ENCODE measurements around the gene RAPH1.

RAPH1 gene

DNA sequence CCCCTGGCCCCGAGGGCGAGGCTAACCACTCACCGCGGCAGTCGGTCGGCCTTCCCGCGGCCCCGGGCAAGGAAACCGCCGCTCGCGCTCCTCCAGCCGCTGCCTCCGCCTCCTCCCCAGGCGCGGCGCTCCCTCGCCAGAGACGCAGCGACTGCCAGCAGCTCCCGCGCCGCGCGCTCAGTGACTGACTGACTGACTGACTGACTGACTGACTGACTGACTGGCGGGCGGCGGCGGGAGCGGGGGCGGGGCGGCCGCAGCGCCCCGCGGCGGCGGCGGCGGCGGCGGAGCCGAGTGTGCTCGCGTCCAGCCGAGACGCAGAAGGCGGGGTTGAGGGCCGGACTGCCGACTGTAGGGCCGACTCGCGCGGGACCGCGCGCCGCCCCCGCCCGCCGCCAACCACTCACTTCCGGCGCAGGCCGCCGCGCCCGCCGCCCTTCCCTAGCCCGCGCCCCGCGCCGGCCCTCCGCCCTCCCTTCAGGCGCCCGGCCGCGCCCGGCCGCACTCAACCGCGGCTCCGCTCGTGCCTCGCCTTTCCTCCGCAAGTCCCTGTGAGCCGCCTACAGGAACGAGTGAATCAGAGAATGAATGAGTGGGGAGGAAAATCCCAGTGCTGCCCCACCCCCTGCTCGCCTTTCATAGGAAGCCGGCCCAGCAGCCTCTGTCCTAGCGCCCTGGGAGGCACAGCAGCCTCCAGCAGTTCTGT lies at the start of gene RAPH1:
TSS of gene RAPH1 (minus strand) at position 224 of the 706 bp plus-strand sequence. CDS start 39,948 bp downstream, outside the sequence.
- peak; percentile 62 for DNase-seq (ENCODE audit: low spot score)

GRCh38 chr2:203584784-203585183 lies 49.7 kb upstream of the RAPH1 start:
- no peak for DNase-seq (ENCODE audit: low spot score)

- DNase-seq (ENCODE audit: low spot score) = no peak
Measured at GRCh38 chr2:203583701-203584100, 48.6 kb upstream of the RAPH1 start.

DNA sequence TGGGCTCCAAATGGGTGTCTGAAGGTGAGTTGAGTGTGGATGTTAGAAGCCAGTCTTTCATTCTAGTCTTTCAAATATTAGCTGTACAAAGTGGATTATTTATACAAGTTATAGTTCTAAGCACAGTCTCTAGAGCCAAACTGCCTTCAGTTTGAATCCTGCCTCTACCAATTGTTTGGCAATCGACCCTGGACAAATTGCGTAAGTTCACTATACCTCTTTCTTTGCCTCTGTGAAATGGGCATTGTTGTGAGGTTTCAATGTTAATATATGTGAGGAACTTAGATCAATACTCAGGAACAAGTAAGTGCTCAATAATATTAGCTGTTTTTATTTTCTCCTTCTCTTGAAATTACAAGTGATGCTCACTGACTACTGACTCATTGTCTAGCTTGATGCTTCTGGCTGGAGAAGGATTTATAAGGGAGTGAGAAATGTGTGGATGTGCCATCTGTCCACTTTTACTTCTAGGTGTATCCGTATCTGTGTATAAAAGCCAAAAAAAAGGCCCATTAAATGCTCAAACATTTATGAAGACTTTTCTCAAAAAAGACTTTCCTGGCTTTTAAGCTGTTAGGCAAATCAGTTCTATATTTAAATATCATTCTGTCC lies 48.1 kb upstream of the RAPH1 start:
- no peak for DNase-seq (ENCODE audit: low spot score)

- no peak for DNase-seq (ENCODE audit: low spot score)
Measured at GRCh38 chr2:203582468-203582867, 47.4 kb upstream of the RAPH1 start.

DNA sequence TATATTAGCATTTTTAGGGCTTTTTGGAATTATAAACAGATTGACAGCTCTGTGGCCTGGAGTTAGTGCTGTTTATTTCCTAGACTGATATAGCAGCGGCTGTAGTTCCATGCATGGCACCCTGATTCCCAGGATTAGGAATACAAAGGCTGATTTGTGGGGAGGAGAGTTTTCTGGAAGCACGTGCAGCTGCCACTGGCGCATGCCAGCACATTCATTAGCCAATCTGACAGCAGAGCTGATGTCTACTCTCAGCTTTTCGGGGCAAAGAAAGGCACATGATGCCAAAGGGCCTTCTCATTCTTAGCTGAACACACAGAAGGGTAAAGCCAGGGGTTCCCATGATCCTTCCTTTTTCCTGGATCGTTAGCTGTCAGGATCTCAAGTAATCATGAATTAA lies 45.7 kb upstream of the RAPH1 start:
- no peak for DNase-seq (ENCODE audit: low spot score)

- DNase-seq (ENCODE audit: low spot score) = no peak
Measured at GRCh38 chr2:203579730-203580129, 44.6 kb upstream of the RAPH1 start.

DNA sequence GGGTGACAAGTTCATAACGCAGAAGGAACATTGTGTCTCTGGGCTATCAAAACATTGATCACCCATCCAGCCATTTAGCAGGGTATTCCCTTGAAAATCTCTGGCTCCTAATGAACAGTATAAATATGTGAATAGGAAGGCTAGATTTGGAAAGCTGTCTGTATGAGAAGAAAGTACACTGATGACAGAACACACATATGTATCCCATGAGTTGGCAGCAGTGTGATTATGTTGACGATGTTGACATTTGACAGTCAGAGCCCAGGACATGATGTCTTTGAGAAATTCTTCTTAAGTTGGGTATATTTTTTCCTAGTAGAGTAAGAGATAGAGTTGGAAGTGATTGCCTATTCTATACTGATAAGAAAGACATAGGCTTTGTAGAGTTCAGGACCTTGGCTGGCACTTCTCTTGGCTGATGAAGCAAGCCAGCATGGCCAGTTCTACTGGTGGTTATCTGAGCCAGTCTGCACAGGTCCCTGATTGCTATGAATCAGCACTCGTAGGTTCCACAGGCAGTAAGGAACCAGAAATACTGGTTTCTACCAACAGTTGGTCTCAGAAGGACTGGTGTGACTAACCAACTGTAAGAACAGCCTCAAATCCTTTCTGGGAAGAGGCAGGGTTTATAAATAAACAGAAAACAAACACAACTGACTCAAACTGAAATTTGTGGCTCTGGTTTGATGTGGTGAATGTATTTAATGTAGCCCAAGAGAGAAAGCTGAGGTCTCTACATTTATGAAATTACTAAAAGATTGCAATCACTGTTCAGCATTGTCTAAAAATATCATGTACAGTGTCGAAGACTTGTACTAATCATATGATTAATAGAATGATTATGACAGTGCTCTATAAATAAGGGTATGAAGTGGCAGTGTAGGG lies 43.9 kb upstream of the RAPH1 start:
- DNase-seq (ENCODE audit: low spot score) = no peak

DNA sequence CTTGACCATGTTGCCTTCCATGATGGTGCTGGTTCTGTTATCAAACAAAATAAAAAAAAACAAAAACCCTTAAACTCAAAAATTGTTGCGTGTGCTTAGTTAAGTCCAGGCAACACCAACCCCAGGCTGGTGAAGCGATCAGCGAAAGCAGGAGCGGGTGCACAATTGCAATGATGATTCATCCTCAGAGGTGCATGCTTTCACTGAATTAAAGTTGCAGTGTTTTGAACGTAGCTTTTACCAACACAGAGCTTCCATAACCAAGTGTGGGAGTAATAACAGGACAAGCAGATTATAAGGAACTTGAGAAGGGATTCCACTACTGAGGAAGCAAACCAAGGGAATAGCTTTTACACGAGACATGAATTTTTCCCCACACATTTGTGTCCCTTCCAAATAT lies 39.7 kb upstream of the RAPH1 start:
- no peak for DNase-seq (ENCODE audit: low spot score)

DNA sequence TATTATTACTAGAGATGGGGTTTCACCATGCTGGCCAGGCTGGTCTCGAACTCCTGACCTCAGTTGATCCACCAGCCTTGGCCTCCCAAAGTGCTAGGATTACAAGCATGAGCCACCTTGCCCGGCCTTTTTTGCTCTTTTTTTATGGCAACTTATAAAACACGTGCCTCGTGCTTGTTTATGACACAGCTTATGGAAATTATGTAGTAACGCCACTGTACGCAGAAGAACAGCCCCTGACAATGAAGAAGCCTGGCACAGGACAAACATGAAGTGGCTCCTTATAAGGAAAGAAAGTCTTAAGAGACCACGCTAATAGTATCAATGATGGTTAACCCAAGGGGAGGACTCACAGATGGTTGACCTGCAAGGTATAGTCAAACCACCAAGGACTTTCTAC lies 37.2 kb upstream of the RAPH1 start:
- no peak for DNase-seq (ENCODE audit: low spot score)

DNA sequence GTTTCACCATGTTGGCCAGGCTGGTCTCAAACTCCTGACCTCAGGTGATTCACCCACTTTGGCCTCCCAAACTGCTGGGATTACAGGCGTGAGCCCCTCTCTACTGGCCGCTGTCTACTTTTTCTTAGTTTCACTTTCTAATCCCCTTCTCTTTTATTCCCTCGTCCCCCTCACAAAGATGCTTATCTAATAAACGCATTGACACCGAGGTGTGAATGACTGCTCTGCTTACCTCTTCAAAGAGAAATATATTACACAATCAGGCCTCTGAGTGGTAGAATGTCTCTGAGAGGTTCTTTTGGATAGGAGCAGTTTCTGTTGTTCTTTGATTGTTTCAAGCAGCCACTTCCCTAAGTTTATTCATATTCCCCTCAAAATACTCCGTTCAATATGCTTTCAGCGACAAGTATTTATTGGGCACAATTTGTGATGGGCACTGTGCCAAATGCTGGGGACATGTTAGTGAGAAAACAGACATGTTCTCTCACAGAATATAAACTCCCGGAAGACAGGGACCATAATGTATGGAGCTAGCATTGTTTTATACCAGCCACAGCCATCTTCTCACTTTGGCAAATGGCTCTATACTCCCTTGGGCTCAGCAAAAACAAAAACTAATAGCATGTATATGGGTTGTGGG lies 34.7 kb upstream of the RAPH1 start:
- no peak for DNase-seq (ENCODE audit: low spot score)

GRCh38 chr2:203567691-203568090 lies 32.6 kb upstream of the RAPH1 start:
- no peak for DNase-seq (ENCODE audit: low spot score)

DNA sequence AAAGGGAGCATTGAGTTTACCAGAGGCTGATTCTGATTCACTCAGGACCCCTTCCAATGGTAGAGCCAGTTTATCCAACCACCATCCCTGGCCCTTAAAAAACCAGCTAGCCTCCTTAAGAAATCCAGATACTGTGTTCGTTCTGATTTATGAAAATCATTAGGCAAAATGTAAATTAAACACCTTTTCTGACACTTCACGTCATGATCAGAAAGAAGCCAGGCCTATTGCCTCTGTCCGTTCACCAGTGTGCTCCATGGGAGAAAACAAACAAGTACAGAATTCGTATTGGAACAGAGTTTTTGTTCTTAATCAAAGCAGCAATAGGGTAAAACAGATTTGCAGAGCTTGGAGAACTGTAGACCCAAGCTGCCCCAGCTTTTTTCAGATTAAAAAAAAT lies 31.1 kb upstream of the RAPH1 start:
- no peak for DNase-seq (ENCODE audit: low spot score)

GRCh38 chr2:203565076-203565475 lies 30.0 kb upstream of the RAPH1 start:
- DNase-seq (ENCODE audit: low spot score) = no peak

DNA sequence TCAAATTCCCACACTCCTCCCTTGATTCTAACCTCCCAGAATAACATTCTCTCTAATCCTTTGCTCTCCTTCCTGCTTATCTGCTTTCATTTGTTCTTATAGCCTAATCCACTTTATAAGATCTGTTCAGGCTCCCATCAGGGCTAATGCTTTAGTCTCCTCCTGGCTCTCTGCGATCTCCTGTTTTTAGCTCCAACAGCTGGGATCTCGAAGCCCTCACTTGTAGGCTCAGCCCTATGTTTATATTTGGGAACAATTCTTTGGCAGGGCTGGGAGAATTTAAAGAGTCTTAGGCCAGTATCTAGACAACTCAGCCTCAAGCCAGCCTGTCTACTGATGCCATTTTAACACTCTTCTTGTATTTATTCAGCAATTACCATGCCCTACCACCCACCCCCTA lies 27.2 kb upstream of the RAPH1 start:
- no peak for DNase-seq (ENCODE audit: low spot score)

GRCh38 chr2:203559641-203560040 lies 24.5 kb upstream of the RAPH1 start:
- no peak for DNase-seq (ENCODE audit: low spot score)

- no peak for DNase-seq (ENCODE audit: low spot score)
Measured at GRCh38 chr2:203553784-203554183, 18.7 kb upstream of the RAPH1 start.

DNA sequence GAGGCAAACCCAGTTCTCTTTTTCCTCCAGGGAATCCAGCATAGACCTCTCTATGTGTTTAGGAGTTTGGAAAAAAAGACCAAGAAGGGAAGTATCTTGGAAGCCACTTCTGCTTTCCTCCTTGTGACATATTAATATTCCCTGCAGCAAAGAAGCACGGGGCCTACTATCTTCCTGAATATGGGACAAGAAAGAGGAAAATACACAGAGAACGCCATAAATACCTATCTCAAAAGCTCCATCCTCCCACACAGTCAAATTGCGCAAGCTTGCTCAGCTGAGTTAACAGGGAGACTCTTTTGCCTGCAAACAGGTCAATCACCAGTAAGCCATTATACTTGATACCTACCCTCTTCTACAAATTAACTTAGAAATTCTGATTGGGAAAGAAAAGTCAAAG lies 16.7 kb upstream of the RAPH1 start:
- no peak for DNase-seq (ENCODE audit: low spot score)

DNA sequence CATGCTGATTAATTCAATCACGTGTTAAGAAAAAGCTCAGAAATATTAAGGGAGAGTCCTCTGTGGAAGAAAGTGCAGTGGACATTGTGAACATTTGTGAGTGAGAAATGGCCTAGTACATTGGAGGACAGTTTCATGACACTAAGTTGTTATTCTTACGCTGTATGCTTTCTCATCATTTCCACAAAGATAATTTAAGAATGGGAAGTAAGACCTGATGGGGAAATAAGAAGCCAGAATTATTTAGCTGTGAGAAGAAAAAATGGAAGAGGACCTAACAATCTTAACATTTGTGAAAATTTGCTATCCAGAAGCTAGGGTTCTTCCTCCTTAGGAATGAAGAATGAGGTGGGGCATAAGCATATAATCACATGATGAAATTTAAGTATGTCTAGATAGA lies 15.2 kb upstream of the RAPH1 start:
- DNase-seq (ENCODE audit: low spot score) = no peak

DNA sequence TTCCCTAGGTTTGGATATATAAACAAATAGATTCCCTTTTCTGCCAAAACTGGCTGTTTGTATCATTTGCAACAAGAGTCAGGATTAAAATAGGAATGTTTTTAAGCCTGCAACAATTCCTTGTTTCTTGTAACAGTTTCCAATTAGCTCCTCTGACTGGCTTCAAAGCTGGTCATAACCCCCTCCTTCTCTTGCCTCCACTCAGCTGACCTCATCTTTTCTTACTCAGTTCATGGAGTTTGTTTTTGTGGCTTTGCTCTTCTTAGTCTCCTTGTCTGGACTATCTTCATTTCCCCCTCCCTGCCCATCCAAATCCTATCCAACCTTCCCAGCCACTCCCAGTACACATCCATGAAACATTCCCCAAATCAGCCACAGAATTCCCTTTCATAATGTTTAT lies 14.3 kb upstream of the RAPH1 start:
- no peak for DNase-seq (ENCODE audit: low spot score)

- DNase-seq (ENCODE audit: low spot score) = no peak
Measured at GRCh38 chr2:203548887-203549286, 13.8 kb upstream of the RAPH1 start.

DNA sequence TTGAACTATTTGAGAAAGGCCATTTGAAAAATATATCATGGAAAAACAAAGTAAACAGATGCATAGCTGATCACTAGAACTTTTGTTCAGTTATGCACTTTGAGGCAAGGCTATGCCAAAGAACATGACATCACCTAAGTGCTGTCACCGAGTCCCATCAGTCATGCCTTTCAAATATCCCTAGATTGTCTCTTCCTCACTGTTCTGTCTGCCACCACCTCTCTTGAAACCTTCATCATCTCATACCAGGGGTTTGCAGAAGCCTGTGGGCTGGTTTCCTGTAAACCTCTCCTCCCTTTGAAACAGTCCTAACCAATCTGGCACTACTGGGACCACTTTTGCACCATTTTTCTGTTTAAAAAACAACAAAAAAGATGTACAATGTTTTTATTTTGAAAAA lies 12.3 kb upstream of the RAPH1 start:
- DNase-seq (ENCODE audit: low spot score) = no peak

- no peak for DNase-seq (ENCODE audit: low spot score)
Measured at GRCh38 chr2:203544402-203544801, 9.3 kb upstream of the RAPH1 start.

All from cerebellar cortex (tissue), 1 donor.